HG03575 (cell line): ENCODE measurements around the gene KIR3DL1.
"Not testable (repeated sequence)": the region's sequence is repeated elsewhere in the genome, so short reads cannot be mapped to it uniquely, and the experiment has no call there.

Experiments used
- ATAC-seq: cut with Tn5 transposase; IDR thresholded peaks from one replicate; pipeline ENCODE4 v1.9.1; 2021; ENCODE audit not compliant: unreplicated experiment, insufficient number of reproducible peaks, low FRiP score; ENCODE audit errors: extremely low read depth

Gene KIR3DL1

GRCh38 chr19:54816251-54816650 is at the start of gene KIR3DL1:
KIR3DL1 (plus strand) TSS chr19:54816468.
- ATAC-seq: not testable (repeated sequence)

GRCh38 chr19:54769646-54770045 is 46.6 kb upstream of the KIR3DL1 start, which contains the start of gene KIR2DL1:
KIR2DL1 (plus strand) TSS chr19:54769793; CDS start chr19:54769851, 58 bp downstream.
- ATAC-seq: not testable (repeated sequence)

- ATAC-seq: not testable (repeated sequence)
Observed at GRCh38 chr19:54770511-54770910, 45.8 kb upstream of the KIR3DL1 start.

- not testable (repeated sequence) for ATAC-seq
Observed at GRCh38 chr19:54771018-54771960, 45.0 kb upstream of the KIR3DL1 start.

- not testable (repeated sequence) for ATAC-seq
Observed at GRCh38 chr19:54772666-54773065, 43.6 kb upstream of the KIR3DL1 start.

GRCh38 chr19:54775095-54775815 is 41.0 kb upstream of the KIR3DL1 start:
- not testable (repeated sequence) for ATAC-seq

GRCh38 chr19:54775830-54776229 is 40.4 kb upstream of the KIR3DL1 start:
- not testable (repeated sequence) for ATAC-seq

- ATAC-seq: not testable (repeated sequence)
Observed at GRCh38 chr19:54777851-54778250, 38.4 kb upstream of the KIR3DL1 start.

- ATAC-seq: not testable (repeated sequence)
Observed at GRCh38 chr19:54778896-54779295, 37.4 kb upstream of the KIR3DL1 start.

- not testable (repeated sequence) for ATAC-seq
Observed at GRCh38 chr19:54782916-54783315, 33.4 kb upstream of the KIR3DL1 start.

GRCh38 chr19:54786091-54786723 is 30.1 kb upstream of the KIR3DL1 start:
- ATAC-seq: not testable (repeated sequence)

- ATAC-seq: not testable (repeated sequence)
Observed at GRCh38 chr19:54788154-54788553, 28.1 kb upstream of the KIR3DL1 start.

- ATAC-seq: no peak
Observed at GRCh38 chr19:54790711-54791110, 25.6 kb upstream of the KIR3DL1 start.

- ATAC-seq: no peak
Observed at GRCh38 chr19:54791476-54791875, 24.8 kb upstream of the KIR3DL1 start.

- no peak for ATAC-seq
Observed at GRCh38 chr19:54792814-54793213, 23.5 kb upstream of the KIR3DL1 start.

- no peak for ATAC-seq
Observed at GRCh38 chr19:54795758-54796157, 20.5 kb upstream of the KIR3DL1 start.

GRCh38 chr19:54803410-54803809 is 12.9 kb upstream of the KIR3DL1 start, which contains the start of gene KIR2DL4:
KIR2DL4 (plus strand) TSS chr19:54803610; CDS start chr19:54803652, 42 bp downstream.
- ATAC-seq: no peak

- ATAC-seq: no peak
Observed at GRCh38 chr19:54804101-54804500, 12.2 kb upstream of the KIR3DL1 start.

- no peak for ATAC-seq
Observed at GRCh38 chr19:54804571-54804970, 11.7 kb upstream of the KIR3DL1 start.
